Measurements from ENCODE around the gene UBAP2L.
"Not testable (repeated sequence)": the region's sequence is repeated elsewhere in the genome, so short reads cannot be mapped to it uniquely, and the experiment has no call there.

UBAP2L gene

DNA sequence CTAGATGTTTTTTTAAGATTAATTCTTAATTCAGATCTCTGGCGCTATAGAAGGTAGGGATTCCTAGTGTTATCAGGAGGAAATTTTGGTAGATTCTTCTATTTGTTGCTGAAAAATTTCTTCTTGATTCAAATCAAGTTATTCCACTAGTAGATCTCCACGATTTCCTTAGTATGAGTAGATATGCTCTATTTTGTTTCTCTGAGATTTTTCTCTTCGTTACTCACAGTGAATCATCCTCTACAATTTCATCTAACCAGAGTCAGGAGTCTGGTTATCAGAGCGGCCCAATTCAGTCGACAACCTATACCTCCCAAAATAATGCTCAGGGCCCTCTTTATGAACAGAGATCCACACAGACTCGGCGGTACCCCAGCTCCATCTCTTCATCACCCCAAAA is 32.9 kb downstream of the UBAP2L start:
- DNase-seq (ENCODE audit: low read depth in 2 of 2) = no peak

DNA sequence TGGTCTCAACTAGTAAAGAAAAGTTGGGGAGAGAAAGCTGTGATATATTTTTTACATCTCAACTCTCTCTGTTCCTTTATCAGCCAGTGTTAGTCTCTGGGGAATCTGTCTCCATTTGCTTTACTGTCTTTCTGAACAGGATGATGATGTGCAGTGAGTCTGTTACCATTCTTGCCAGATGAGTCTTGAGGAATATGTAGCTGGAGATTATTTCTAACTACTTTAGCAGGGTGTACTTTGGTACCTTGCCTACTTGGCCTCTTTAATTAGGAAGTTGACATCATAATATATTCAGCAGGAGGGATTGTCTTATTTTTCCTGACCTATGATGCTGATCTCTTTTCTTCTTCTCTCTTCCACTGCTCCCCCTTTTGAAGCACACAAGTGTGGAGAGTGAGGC is 35.9 kb downstream of the UBAP2L start:
- no peak for DNase-seq (ENCODE audit: low read depth in 2 of 2)

DNA sequence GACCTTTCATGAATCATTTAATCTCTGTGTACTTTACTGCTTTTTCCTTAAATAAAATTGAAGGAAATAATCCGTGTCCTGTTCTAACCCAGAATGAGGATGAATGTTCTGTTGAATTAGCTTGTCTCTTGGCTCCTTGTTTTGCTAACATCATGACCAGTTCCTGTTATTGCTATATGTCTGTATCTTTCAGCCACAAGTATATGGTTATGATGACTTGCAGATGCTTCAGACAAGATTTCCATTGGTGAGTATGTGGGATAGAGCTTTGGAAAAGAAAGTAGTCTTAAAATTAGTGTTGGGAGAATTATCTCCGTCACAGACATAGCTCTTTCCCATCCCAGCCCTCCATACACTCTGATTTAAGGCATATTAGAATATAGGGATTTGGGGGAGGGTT is 38.0 kb downstream of the UBAP2L start:
- no peak for DNase-seq (ENCODE audit: low read depth in 2 of 2)

DNA sequence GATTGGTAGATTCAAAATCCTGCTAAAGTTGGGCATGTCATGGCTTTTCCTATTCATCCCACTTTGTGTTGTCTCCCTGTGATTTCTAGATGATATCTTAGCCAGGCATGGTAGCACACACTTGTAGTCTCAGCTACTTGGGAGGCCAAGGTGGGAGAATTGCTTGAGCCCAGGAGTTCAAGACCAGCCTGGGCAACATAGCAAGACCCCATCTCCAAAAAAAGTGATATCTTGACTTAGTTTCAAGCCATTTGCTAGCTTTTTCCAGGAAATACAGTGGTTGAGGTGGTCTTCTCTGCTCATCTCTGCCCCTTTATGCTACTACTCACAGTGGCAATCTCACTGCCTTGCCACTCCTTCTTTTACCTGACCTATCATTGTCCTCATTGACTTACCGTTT is 39.4 kb downstream of the UBAP2L start:
- no peak for DNase-seq (ENCODE audit: low read depth in 2 of 2)

DNA sequence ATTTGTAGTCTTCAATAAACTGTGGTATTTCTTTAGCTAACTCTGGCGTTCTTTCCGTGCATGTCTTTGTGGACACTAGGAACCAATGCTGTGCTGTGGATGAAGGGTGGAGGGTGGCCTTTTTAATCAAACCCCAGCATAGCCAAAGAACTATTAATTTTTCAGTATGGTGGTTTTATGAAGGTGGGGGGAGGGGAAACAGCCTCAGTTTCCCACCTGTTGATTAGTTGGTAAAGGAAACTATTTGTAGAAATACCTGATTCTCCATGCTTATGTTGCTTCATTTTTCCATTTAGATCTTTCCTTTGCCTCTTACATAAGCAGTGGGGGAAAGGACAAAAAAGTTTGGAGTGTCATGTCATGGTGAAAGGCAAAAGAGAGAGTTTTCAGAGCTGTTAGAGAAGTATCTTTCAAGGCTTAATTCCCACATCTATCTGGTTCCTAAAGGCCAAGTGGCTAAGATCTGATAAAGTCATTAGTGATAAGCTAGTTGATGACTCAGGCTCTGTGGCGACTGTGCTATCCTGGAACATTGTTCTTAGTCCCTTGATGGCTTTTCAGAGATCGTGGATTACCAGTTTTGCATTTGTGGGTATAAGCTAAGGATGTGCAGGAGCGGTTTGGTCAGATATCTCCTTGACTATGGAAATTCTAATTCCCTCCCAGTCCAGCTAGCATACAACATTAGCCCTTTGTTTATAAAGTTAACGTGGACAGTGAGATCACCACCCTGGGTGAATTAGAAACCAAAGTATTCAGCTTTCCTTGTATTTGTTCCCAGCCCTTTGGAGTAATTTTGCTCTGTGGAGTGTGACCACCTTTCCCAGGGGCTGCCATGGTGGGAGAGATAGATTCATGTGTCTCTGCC is 42.9 kb downstream of the UBAP2L start:
- no peak for DNase-seq (ENCODE audit: low read depth in 2 of 2)

DNA sequence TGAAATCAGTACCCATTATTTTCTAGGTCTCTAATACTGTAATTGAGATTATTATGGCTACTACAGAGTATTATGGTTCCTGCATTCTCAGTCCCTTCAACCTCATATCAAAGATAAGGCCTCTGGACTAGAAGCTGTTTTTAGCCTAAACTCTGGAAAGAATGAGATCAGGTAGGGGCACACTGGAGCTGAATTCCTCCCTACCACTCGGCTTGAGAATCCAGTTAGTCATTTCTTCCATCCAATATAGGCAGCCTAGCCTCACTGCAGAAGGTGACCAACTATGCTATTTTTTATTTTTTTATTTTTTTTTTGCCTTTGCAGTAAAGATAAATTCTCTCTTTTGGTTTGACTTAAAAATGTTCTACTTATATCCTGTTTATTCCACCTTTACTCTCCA is 43.7 kb downstream of the UBAP2L start:
- no peak for DNase-seq (ENCODE audit: low read depth in 2 of 2)

DNA sequence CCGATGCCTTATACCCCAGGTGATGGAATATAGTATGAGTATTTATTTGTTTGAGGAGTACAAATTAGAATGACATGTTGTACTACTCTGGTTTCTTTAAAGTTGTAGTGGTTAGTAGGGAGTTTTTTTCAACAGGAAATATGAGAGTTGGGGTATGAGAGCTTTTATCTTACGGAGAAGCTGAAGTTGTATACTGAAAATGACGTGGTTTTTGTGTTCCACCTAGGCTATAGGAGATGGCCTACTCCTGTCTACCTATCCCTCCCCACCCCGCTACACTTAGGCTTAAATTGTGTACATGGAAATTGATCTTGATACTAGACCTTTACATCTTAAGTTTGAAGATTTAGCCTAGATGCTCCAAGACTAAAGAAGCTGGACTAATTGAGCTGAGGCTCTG is 44.8 kb downstream of the UBAP2L start:
- no peak for DNase-seq (ENCODE audit: low read depth in 2 of 2)

DNA sequence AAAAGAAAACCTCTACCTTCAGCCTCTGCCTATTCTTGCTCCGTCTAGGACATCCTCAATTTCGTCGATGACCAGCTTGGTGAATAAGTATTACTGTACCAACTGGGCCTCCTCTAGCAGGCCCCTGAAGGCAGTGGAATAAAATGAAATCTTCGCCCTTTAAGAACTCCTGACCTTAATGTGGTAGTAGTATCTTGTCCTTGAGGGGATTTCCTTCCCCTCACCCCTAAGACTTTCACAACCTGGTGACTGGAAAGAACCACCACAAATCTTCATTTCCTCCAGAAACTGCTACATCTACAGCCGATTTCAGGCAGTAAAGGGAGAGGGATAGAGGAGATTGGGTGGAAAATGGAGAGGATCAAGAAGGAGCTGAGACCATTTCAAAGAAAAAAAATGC is 50.1 kb downstream of the UBAP2L start:
- DNase-seq (ENCODE audit: low read depth in 2 of 2) = no peak

DNA sequence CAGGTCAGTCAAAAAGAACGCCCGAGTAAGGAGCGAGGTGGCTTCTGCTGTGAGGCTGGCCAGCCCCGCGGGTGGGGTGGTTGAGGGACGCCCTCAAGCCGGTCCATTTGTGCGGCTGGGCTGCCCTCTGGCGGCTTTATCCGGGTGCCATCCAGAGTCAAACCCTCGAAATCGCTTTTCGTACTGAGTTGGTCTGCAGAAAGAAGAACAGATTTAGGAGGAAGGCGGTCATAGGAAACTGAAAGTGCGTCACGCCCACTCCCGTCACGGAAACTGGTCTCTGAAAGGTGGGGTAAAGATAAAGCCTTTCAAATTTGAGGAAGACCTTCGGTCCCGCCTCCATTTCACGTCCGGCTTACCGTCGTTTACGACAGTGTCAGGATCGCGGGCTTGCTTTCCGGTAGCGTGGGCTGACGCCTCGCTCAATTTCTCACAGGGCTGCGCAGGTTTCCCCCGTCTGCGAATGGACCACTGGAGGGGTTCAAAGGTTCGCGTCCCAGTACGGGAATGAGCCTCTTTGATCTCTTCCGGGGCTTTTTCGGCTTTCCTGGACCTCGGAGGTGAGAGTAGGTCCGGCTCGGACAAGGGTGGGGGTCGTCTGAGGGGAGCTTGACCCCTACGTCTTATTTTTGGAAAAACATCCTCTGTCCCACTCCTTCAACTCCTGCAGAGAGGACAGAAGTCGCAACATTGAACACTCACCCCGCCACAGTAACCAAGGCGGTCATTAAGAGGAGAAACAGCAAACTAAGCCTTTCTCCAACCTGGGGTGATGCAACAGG is 51.7 kb downstream of the UBAP2L start, which contains the start of gene HAX1:
Gene HAX1, plus strand, starts transcription at position 413 of the 782 bp plus-strand sequence. Its CDS starts 95 bp downstream, at position 508.
- DNase-seq (ENCODE audit: low read depth in 2 of 2) = peak; percentile 87 to 89

DNA sequence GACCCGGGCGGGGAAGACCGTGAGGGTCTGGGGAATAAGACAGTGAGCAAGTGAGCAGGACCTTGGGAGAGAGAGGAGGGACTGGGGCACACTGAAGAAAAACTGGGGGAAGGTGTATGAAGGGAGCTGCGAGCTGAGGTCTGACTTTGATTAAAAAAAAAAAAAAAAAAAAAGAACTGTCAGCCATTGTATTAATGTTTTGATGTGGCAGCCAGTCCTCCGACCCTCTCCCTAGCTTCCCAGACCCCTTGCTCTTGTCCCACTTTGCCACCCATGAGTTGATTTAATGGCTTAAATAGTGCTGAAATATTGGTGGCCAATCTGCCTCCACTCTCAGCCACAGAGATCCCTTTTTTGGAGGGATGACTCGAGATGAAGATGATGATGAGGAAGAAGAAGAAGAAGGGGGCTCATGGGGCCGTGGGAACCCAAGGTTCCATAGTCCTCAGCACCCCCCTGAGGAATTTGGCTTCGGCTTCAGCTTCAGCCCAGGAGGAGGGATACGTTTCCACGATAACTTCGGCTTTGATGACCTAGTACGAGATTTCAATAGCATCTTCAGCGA is 52.3 kb downstream of the UBAP2L start:
- no peak for DNase-seq (ENCODE audit: low read depth in 2 of 2)

DNA sequence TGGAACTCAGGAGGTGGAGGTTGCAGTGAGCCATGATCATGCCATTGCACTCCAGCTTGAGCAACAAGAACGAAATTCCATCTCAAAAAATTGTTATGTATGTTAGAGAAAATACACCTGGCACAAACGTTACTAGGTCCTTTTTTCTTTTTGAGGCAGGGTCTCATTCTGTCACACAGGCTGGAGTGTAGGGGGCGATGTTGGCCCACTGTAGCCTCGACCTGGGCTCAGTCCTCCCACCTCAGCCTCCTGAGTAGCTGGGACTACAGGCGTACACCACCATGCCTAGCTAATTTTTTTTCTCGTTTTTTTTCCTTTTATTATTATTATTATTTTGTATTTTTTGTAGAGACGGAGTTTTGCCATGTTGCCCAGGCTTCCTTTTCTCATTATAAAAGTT is 56.0 kb downstream of the UBAP2L start:
- DNase-seq (ENCODE audit: low read depth in 2 of 2) = no peak

DNA sequence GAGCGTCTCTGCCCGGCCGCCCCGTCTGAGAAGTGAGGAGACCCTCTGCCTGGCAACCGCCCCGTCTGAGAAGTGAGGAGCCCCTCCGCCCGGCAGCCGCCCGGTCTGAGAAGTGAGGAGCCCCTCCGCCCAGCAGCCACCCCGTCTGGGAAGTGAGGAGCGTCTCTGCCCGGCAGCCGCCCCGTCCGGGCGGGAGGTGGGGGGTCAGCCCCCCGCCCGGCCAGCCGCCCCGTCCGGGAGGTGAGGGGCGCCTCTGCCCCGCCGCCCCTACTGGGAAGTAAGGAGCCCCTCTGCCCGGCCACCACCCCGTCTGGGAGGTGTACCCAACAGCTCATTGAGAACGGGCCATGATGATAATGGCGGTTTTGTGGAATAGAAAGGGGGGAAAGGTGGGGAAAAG is 66.8 kb downstream of the UBAP2L start:
- DNase-seq (ENCODE audit: low read depth in 2 of 2) = not testable (repeated sequence)

DNA sequence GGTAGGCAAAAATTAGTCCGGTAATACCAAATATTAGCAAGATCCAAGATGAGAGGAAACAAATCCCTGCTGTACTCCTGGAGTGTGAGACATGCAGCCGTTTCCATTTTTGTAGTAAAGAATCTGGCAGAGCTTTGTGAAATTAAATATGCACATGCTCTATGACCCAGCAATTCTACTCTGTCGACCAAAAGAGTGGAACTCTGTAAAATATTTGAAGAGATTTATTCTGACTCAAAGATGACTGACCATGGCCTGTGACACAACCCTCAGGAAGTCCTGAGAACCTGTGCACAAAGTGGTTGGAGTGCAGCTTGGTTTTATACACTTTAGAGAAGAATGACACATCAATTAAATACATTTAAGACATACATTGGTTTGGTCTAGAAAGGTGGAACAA is 67.9 kb downstream of the UBAP2L start:
- DNase-seq (ENCODE audit: low read depth in 2 of 2) = no peak

DNA sequence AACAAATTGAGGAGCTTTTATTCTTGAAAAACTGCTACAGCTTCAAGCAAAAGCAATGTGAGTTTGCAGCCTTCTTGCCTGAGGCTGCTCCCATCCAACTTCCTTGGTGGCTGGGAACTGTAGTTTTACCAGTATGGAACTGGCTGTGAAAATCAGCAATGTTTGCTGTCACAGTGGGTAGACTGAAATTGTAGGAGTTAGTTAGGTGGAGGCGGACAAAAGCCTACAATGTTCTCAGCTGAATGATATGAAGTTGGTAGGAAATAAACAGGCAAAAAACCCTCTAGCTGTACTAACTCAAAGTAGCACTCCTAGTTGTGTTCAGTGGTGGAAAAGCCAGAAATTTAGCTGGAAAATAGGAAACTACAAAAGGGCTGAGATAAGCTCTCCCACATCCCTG is 70.2 kb downstream of the UBAP2L start:
- no peak for DNase-seq (ENCODE audit: low read depth in 2 of 2)

DNA sequence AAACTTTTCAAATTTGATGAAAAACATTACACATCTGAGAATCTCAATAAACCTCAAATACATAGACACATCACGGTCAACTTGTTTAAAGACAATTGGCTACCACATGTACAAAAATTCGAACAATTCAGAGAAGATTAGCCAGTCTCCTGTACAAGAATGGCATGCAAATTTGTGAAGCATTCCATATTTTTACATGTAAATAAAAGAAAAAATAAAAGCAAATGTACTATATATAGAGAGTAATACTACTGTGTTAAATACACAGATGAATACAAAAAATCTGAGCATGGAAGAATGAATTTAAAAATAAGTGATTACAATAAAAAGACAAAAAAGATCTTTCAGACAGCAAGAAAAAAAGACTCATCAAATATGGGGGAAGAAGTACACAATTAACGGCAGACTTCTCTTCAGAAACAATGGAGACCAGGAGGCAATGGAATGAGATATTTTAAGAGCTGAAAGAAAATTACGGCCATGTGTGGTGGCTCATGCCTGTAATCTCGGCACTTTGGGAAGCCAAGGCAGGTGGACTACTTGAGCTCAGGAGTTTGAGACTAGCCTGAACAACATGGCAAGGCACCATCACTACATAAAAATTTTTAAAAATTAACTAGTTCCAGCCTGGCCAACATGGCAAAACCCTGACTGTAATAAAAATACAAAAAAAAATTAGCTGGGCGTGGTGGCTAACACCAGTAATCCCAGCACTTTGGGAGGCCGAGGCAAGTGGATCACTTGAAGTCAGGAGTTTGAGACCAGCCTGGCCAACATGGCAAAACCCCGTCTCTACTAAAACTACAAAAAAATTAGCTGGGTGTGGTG is 74.9 kb downstream of the UBAP2L start:
- no peak for DNase-seq (ENCODE audit: low read depth in 2 of 2)

DNA sequence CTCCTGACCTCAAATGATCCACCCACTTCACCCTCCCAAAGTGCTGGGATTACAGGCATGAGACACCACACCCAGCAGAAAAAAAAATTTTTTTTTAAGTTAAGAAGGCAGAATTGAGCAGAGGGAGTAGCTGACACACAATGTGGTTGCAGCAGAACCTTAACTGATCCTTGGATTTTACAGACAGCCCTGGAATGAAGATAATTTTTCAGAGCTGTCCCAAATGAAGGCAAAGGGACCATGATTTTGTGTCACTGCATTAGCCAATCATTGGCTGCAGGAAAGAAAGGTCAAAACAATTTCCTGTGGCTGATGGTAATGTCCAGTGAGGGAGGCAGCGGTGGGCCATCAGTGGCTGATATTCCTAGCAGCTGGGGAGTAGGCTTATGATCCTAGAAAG is 80.8 kb downstream of the UBAP2L start:
- DNase-seq (ENCODE audit: low read depth in 2 of 2) = no peak

DNA sequence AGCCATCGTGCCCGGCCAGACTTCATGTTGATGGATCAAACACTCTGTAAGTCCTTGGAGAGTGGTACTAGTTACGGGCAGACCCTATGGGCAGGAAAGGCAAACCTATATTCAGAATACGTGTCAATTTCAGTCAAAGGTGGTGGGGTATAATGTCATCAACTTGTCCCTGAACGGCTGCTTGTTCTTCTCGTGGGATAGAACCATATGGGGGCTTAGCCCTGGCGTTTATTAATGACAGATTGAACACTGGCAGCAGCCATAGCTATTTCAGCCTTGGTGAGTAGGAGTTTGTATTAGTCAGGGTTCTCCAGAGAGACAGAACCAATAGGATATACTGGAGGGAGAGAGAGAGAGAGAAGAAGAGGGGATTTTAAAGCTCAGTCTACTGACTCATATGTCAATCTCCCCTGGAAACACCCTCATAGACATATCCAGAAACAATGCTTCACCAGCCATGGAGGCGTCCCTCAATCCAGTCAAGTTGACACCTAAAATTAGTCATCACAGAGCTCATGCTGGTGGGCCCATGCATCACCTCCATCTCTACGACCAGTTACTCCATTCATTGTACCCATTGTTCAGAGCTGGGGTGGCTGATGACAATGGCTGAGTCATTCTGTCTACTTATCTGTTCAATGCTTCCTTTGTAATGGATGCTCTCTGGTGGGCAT is 84.0 kb downstream of the UBAP2L start:
- DNase-seq (ENCODE audit: low read depth in 2 of 2) = no peak

DNA sequence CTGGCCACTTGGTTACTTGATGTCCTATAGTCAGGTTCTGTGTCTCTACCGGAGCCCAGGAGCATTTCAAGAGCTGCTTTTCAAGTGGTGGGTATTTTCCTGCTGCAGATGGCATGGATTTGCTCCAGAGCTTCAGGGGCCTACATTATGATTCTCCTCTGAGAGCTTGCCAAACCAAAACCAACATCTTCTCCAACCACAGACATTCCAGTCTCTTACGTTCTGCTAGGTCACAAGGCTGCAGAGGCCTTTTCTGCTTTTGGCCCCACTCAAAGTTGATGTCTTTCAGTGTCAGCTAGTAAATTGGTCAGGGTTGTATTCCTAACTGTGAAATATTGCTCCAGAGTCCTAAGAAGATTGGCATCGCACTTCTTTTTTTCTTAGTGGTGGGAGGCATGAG is 85.4 kb downstream of the UBAP2L start:
- DNase-seq (ENCODE audit: low read depth in 2 of 2) = no peak

DNA sequence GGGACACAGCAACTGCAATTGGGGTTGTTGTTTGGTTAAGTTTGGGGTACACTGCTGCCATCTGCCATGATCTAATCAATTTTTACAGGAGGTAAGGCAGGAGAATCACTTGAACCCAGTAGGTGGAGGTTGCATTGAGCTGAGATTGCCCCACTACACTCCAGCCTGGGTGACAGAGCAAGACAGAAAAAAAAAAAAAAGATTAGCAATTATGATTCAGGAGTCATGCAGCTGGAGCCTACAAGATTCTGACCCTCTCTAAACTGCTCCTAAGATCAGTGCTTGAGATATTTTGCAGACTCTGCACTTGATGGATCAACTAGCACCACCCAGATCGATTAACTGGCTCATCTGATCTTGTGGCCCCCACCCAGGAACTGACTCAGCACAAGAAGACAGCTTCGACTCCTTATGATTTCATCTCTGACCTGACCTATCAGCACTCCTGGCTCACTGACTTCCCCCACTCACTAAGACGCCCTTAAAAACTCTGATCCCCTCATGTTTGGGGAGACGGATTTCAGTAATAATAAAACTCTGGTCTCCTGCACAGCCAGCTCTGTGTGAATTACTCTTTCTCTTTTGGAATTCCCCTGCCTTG is 87.0 kb downstream of the UBAP2L start:
- DNase-seq (ENCODE audit: low read depth in 2 of 2) = not testable (repeated sequence)

DNA sequence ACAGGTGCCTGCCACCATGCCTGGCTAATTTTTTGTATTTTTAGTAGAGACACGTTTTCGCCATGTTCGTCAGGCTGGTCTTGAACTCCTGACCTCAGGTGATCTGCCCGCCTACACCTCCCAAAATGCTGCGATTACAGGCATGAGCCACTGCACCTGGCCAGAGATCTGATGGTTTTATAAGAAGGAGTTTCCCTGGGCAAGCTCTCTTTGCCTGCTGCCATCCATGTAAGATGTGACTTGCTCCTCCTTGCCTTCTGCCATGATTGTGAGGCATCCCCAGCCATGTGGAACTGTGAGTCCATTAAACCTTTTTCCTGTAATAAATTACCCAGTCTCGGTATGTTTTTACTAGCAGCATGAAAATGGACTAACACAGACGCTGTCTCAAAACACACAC is 88.4 kb downstream of the UBAP2L start:
- DNase-seq (ENCODE audit: low read depth in 2 of 2) = not testable (repeated sequence)
